Neural progenitor cell (in vitro differentiated cells): Measurements from ENCODE around the gene ZNF595. TPM values are rescaled to one million over a fixed set of nuclear protein-coding genes. Genes with fewer than 3 reads are reported as not detected.

Experiments used
- DNase-seq: peaks from one replicate; pipeline ENCODE4 v3.0.0-alpha.2; 2016; ENCODE audit warnings: low spot score
- H2AFZ ChIP-seq: fragments of 200-600 bp; sonication (generic); replicated peaks from 2 replicates; pipeline ENCODE4 v1.6.1; 2016; ENCODE audit warnings: antibody characterized with exemption
- H3F3A ChIP-seq: fragments of 200-600 bp; sonication (generic); 2 replicates; pipeline ENCODE4 v1.6.1; 2016; ENCODE audit warnings: antibody characterized with exemption, low read depth
- H3K27ac ChIP-seq: fragments of 200-600 bp; sonication (generic); 2 replicates; pipeline ENCODE4 v1.5.1; 2016; ENCODE audit warnings: mild to moderate bottlenecking
- H3K27me3 ChIP-seq: fragments of 200-600 bp; sonication (generic); 2 replicates; pipeline ENCODE4 v1.6.1; 2016; ENCODE audit warnings: mild to moderate bottlenecking, moderate library complexity
- H3K36me3 ChIP-seq: fragments of 200-600 bp; sonication (generic); 2 replicates; pipeline ENCODE4 v1.5.1; 2016
- H3K4me1 ChIP-seq: fragments of 200-600 bp; sonication (generic); 2 replicates; pipeline ENCODE4 v1.6.1; 2016; ENCODE audit warnings: mixed run types
- H3K4me2 ChIP-seq: fragments of 200-600 bp; sonication (generic); 2 replicates; pipeline ENCODE4 v1.6.1; 2016
- H3K4me3 ChIP-seq: fragments of 200-600 bp; sonication (generic); 2 replicates; pipeline ENCODE4 v1.5.1; 2016
- H3K79me2 ChIP-seq: fragments of 200-600 bp; sonication (generic); 2 replicates; pipeline ENCODE4 v1.6.1; 2016; ENCODE audit warnings: low read depth
- H3K9ac ChIP-seq: fragments of 200-600 bp; sonication (generic); 2 replicates; pipeline ENCODE4 v1.6.1; 2016
- H3K9me3 ChIP-seq: fragments of 200-600 bp; sonication (generic); 2 replicates; pipeline ENCODE4 v1.5.1; 2016; ENCODE audit warnings: low read depth
- H4K20me1 ChIP-seq: fragments of 200-600 bp; sonication (generic); 2 replicates; pipeline ENCODE4 v1.6.1; 2016; ENCODE audit warnings: low read depth
- H3K27ac Mint-ChIP-seq: 3 replicates; pipeline ENCODE4 v1.8.0; 2021; ENCODE audit warnings: mixed read lengths
- H3K27me3 Mint-ChIP-seq: 2 replicates; pipeline ENCODE4 v1.8.0; 2022; ENCODE audit warnings: low read depth, mild to moderate bottlenecking, inconsistent platforms, moderate library complexity, mixed read lengths; ENCODE audit not compliant: insufficient read depth
- H3K36me3 Mint-ChIP-seq: 3 replicates; pipeline ENCODE4 v1.8.0; 2021; ENCODE audit warnings: mixed read lengths
- H3K4me1 Mint-ChIP-seq: 3 replicates; pipeline ENCODE4 v1.8.0; 2021; ENCODE audit warnings: mixed read lengths
- H3K4me3 Mint-ChIP-seq: 3 replicates; pipeline ENCODE4 v1.8.0; 2021; ENCODE audit warnings: mild to moderate bottlenecking, moderate library complexity, mixed read lengths
- H3K9me3 Mint-ChIP-seq: 3 replicates; pipeline ENCODE4 v1.8.0; 2020; ENCODE audit warnings: mixed read lengths
- CTCF ChIP-seq: fragments of 200-600 bp; sonication (generic); IDR thresholded peaks from 2 replicates; pipeline ENCODE4 v1.5.1; 2017; ENCODE audit warnings: antibody characterized with exemption, mild to moderate bottlenecking
- EZH2 ChIP-seq: fragments of 200-600 bp; sonication (generic); IDR thresholded peaks from 2 replicates; pipeline ENCODE4 v1.6.1; 2017; ENCODE audit warnings: antibody characterized with exemption, mild to moderate bottlenecking, moderate library complexity
- EZH2phosphoT487 ChIP-seq: fragments of 200-600 bp; sonication (generic); IDR thresholded peaks from 2 replicates; pipeline ENCODE4 v1.6.1; 2017; ENCODE audit warnings: antibody characterized with exemption
- total RNA-seq: library from RNA; depleted of rRNA; stranded (reverse); fragments of >200 nt; gene quantifications from 2 replicates; pipeline ENCODE4 v1.2.3, GENCODE V29; 2015; ENCODE audit warnings: low replicate concordance

Gene ZNF595
- total RNA-seq, 1 donor from 2014 or later: 36.0 TPM

DNA sequence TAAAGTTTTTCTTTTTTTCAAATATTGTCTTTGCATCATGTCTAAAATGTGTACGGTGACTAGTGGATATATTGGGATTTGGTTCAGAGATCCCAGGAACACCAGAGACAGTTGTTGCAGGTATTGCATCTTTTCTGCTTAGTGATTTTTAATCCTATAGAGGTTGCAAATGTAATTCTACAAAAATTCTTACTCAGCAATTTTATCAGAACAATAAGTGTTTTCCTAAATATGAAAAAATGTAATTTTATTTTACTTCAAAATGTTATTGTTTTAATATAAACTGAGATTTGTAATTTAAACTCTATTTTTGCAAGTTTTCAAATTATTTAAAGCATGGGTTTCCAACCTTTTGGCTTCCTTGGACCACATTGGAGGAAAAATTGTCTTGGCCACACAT, 79.4 kb downstream of the ZNF595 start:
- Mint-ChIP-seq H3K4me1 (no peaks in the 10 kb centered on the region), H3K27me3 (peaks cover 2% of the 10 kb centered on the region), H3K4me3 (no peak overlapping the region), H3K36me3 (peaks cover 34% of the 10 kb centered on the region), H3K27ac (no peak overlapping the region), H3K9me3 (peaks cover 34% of the 10 kb centered on the region)
- Histone ChIP-seq H3K9me3 (no peaks in the 10 kb centered on the region), H3K4me3 (no peak overlapping the region), H4K20me1 (no peaks in the 10 kb centered on the region), H3K4me2 (no peak overlapping the region), H2AFZ (no peak overlapping the region), H3K27ac (no peak overlapping the region), H3K9ac (no peak overlapping the region), H3F3A (no peaks in the 10 kb centered on the region), H3K79me2 (peaks cover 45% of the 10 kb centered on the region), H3K4me1 (no peaks in the 10 kb centered on the region), H3K36me3 (peaks cover 37% of the 10 kb centered on the region), H3K27me3 (no peaks in the 10 kb centered on the region)
- DNase-seq: no peak
- TF ChIP-seq CTCF (no peak), EZH2phosphoT487 (no peak), EZH2 (no peak)

Other genes starting within 250 kb of the ZNF595 start
- 11.9 and 15.4 TPM in 2 replicates for gene ZNF718, start 71.2 kb downstream of the ZNF595 start, total RNA-seq